Measurements from ENCODE around the gene BCAP29.

The BCAP29 gene

DNA sequence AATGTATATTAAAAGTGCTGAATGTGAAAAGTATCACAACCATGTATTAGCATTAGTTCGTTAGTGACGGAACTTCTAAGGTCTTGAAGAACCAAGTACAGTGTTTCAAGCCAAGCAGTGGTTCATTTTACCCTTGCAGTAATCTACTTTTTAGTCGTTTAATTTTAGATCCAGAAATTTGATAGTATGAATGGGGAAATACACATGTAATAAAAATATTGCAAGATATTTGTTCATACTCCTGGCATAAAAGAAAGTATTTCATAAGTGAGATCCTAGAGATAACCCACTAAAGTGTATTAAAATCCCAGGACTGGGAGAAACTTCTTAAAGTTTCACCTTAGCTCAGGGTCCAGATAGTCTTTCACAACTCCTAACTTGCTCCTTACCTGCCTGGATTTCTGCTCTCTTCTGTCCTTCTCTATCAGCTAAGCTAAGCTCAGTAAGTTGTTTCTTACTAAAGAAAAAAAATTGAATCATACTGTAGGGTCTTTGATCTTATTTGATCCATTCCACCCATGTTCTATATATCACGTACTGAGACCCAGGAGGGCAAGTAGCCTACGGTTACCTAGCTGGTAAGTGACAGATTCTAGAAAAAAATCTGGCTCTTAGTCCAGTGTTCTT, 1.5 kb downstream of the BCAP29 start:
- H3K27me3 ChIP-seq (replicated peaks; ENCODE audit: control insufficient read depth, insufficient read depth, low read length, poor library complexity, severe bottlenecking), result no peaks in the 10 kb centered on the region
- H3K36me3 ChIP-seq (ENCODE audit: control insufficient read depth, insufficient read depth, low read length), result peaks cover 6% of the 10 kb centered on the region
- no peaks in the 10 kb centered on the region for H3K9me3 ChIP-seq (ENCODE audit: control insufficient read depth, low read length)
- no peak for DNase-seq
- H3K4me1 ChIP-seq (ENCODE audit: control insufficient read depth, insufficient read depth, low read length, poor library complexity, severe bottlenecking), result peaks cover 3% of the 10 kb centered on the region
- H3K27ac ChIP-seq (ENCODE audit: insufficient read depth, low read length, poor library complexity, severe bottlenecking), result no peak overlapping the region
- no peak overlapping the region for H3K4me3 ChIP-seq (ENCODE audit: insufficient read depth, low read depth, low read length, poor library complexity, severe bottlenecking)

DNA sequence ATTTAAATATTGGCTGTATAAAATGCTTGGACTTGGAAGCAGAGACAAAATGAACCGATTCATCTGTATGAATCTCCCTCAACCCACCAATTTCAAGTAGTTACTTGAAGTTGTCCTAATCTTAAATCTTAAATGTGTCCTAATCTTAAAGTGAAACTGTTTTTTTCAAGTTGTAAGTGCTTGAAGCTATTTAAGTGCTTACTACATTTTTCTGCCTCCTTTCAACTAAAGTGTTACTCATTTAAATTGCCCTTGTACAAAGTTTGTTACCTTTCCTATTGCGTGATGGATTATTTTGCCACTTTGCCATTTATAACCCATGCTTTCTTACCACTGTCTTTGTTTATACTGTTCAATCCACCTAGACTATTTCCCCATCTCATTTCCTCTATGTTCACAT, 2.8 kb downstream of the BCAP29 start:
- no peaks in the 10 kb centered on the region for H3K27me3 ChIP-seq (replicated peaks; ENCODE audit: control insufficient read depth, insufficient read depth, low read length, poor library complexity, severe bottlenecking)
- H3K9me3 ChIP-seq (ENCODE audit: control insufficient read depth, low read length), result no peaks in the 10 kb centered on the region
- H3K27ac ChIP-seq (ENCODE audit: insufficient read depth, low read length, poor library complexity, severe bottlenecking), result no peak overlapping the region
- H3K4me3 ChIP-seq (ENCODE audit: insufficient read depth, low read depth, low read length, poor library complexity, severe bottlenecking), result no peak overlapping the region
- peaks cover 3% of the 10 kb centered on the region for H3K4me1 ChIP-seq (ENCODE audit: control insufficient read depth, insufficient read depth, low read length, poor library complexity, severe bottlenecking)
- DNase-seq, result no peak
- H3K36me3 ChIP-seq (ENCODE audit: control insufficient read depth, insufficient read depth, low read length), result peaks cover 6% of the 10 kb centered on the region

DNA sequence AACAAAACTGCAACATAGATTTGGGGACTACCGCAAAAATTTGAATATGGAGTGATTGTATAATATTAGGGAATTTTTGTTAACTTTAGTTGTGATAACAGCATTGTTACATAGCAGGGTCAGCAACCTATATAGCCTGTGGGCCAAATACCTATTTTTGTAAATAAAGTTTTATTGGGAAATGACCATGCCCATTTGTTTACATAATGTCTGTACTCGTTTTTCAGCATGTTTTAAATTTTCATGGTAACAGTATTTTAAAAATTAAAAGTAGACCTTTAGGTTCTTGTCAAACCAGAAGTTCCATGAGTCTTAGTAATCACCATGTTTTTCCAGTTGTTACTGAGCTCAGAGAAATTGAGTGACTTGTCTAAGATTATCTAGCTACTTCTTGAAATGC, 4.7 kb downstream of the BCAP29 start:
- Histone ChIP-seq H3K9me3 (ENCODE audit: control insufficient read depth, low read length) (no peaks in the 10 kb centered on the region), H3K27me3 (replicated peaks; ENCODE audit: control insufficient read depth, insufficient read depth, low read length, poor library complexity, severe bottlenecking) (no peaks in the 10 kb centered on the region), H3K27ac (ENCODE audit: insufficient read depth, low read length, poor library complexity, severe bottlenecking) (no peak overlapping the region), H3K4me3 (ENCODE audit: insufficient read depth, low read depth, low read length, poor library complexity, severe bottlenecking) (no peak overlapping the region), H3K36me3 (ENCODE audit: control insufficient read depth, insufficient read depth, low read length) (peaks cover 6% of the 10 kb centered on the region), H3K4me1 (ENCODE audit: control insufficient read depth, insufficient read depth, low read length, poor library complexity, severe bottlenecking) (no peaks in the 10 kb centered on the region)
- DNase-seq, result no peak

DNA sequence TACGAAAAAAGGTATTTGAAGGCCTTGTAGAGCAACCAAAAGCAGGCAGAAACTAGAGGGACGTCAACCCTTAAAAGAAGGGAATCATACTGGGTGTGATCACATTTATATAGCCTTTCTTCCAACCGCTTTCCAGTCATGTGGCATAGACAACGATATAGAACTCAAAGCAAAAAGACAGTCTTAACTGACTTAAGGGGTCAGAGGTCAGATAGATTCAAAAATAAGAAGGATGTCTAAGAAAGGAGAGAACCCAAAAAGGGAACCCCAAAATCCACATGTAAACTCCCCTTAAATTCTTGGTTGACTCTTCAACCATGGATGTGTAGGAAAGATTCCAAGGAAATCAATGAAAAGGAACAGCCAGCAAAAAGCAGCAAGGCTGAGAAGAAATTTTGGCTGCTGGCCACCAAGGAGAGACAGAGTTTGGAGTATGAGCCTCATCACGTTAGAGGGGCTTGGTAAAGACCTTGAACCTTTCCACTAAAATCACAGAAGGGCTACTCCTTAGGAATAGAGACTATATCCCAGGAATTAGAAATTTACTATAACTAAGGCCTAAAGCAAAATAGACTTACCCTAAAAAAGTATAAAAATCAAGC, 8.6 kb downstream of the BCAP29 start:
- Histone ChIP-seq H3K27ac (ENCODE audit: insufficient read depth, low read length, poor library complexity, severe bottlenecking) (no peak overlapping the region), H3K9me3 (ENCODE audit: control insufficient read depth, low read length) (no peaks in the 10 kb centered on the region), H3K4me3 (ENCODE audit: insufficient read depth, low read depth, low read length, poor library complexity, severe bottlenecking) (no peak overlapping the region), H3K27me3 (replicated peaks; ENCODE audit: control insufficient read depth, insufficient read depth, low read length, poor library complexity, severe bottlenecking) (no peaks in the 10 kb centered on the region), H3K4me1 (ENCODE audit: control insufficient read depth, insufficient read depth, low read length, poor library complexity, severe bottlenecking) (no peaks in the 10 kb centered on the region), H3K36me3 (ENCODE audit: control insufficient read depth, insufficient read depth, low read length) (peaks cover 6% of the 10 kb centered on the region)
- DNase-seq, result no peak

DNA sequence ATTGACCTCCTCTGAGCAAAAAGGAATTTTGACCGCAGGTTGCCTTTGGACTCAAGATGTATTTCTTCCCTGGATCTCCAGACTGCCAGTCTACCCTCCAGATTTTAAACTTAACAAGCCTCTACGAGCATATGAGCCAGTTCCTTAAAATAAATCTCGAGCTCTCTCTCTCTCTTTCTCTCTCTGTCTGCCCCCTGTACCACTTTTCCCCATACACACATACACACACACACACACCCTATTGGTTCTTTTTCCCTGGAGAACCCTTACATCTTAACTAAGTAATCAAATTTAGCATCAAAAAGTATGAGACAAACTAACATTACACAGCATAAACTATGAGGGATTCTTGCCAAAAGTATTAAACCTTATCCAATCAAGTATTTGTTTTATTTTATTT, 11.4 kb downstream of the BCAP29 start:
- Histone ChIP-seq H3K4me1 (ENCODE audit: control insufficient read depth, insufficient read depth, low read length, poor library complexity, severe bottlenecking) (no peaks in the 10 kb centered on the region), H3K36me3 (ENCODE audit: control insufficient read depth, insufficient read depth, low read length) (no peaks in the 10 kb centered on the region), H3K9me3 (ENCODE audit: control insufficient read depth, low read length) (no peaks in the 10 kb centered on the region), H3K27ac (ENCODE audit: insufficient read depth, low read length, poor library complexity, severe bottlenecking) (no peak overlapping the region), H3K27me3 (replicated peaks; ENCODE audit: control insufficient read depth, insufficient read depth, low read length, poor library complexity, severe bottlenecking) (no peaks in the 10 kb centered on the region), H3K4me3 (ENCODE audit: insufficient read depth, low read depth, low read length, poor library complexity, severe bottlenecking) (no peak overlapping the region)
- no peak for DNase-seq

DNA sequence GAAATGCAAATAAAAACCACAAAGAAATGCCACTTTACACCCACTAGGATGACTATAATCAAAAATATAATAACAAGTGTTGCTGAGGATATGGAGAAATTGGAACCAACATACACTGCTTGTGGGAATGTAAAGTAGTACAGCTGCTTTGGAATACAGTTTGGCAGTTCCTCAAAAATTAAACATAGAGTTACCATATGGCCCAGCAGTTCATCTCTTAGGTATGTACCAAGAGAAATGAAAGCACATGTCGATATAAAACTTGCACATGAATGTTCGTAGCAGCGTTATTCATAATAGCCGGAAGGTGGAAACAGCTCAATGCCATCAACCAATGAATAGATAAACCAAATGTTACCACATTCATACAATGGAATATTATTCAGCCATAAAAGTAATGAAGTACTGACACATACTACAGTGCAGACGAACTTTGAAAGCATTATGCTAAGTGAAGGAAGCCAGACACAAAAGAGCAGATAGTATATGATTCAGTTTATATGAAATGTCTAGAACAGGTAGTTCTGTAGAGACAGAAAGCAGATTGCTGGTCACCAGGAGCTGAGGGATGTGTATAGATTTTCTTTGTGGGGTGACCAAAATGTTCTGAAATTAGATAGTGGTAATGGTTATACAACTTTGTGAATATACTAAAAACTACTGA, 12.4 kb downstream of the BCAP29 start:
- no peak overlapping the region for H3K27ac ChIP-seq (ENCODE audit: insufficient read depth, low read length, poor library complexity, severe bottlenecking)
- no peaks in the 10 kb centered on the region for H3K36me3 ChIP-seq (ENCODE audit: control insufficient read depth, insufficient read depth, low read length)

DNA sequence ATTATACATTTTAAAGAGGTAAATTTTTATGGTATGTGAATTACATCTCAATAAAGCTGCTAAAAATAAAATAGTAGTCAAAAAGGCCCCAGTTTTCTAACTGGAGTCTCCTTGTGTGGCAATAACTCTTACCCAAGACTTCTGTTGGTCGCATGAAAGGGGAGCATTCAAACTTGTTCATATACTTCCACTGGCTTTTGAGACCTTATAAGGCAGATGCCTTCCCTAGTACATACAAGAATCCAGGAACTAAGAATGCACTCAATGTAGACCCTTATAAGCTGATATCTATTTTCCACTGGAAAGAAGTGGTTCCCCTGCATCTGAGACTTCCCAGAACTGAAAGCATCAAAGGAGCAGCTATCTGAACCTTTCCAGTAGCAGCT, 13.0 kb downstream of the BCAP29 start:
- no peaks in the 10 kb centered on the region for H3K4me1 ChIP-seq (ENCODE audit: control insufficient read depth, insufficient read depth, low read length, poor library complexity, severe bottlenecking)
- no peak overlapping the region for H3K27ac ChIP-seq (ENCODE audit: insufficient read depth, low read length, poor library complexity, severe bottlenecking)

More for the DNA sequence above, 12.4 kb downstream of the BCAP29 start:
- H3K4me3 ChIP-seq (ENCODE audit: insufficient read depth, low read depth, low read length, poor library complexity, severe bottlenecking), result no peak overlapping the region
- H3K27me3 ChIP-seq (replicated peaks; ENCODE audit: control insufficient read depth, insufficient read depth, low read length, poor library complexity, severe bottlenecking), result no peaks in the 10 kb centered on the region
- no peaks in the 10 kb centered on the region for H3K9me3 ChIP-seq (ENCODE audit: control insufficient read depth, low read length)
- DNase-seq, result no peak
- H3K4me1 ChIP-seq (ENCODE audit: control insufficient read depth, insufficient read depth, low read length, poor library complexity, severe bottlenecking), result no peaks in the 10 kb centered on the region

DNA sequence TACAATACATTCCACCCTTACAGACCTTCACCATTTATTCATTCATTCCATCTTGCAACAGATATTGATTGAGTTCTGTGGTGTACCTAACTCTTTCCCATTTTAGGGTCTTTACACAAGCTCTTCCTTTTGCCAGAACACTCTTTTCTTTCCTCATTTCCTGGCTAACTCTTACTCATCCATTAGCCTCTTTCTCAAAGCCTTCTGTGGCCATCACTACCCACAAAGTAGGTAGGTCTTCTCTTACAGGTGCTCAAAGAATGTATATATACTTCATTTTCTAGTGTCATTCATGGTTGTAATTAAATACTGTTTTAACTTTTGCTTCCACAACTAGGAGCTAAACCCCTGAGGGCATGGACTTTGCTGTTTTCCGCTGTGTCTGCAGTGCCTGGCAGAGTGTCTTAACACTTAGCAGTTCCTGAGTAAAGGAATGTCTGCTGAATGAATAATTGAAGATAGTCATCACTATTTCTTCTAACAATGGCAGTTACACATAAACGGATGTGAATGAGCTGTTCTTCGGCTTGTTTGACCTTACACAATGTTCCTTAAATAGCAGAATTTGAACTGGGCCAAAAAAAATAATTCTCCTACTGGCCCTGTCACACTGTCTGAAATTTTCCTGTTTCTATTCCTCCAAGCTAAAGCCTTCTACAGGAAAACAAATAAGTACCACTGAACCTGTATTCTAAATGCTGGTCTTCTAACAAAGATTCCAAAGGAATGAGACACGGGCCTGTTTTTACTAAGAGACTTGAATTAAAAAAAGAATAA, 15.1 kb downstream of the BCAP29 start:
- no peaks in the 10 kb centered on the region for H3K36me3 ChIP-seq (ENCODE audit: control insufficient read depth, insufficient read depth, low read length)
- H3K27me3 ChIP-seq (replicated peaks; ENCODE audit: control insufficient read depth, insufficient read depth, low read length, poor library complexity, severe bottlenecking), result no peaks in the 10 kb centered on the region
- H3K4me1 ChIP-seq (ENCODE audit: control insufficient read depth, insufficient read depth, low read length, poor library complexity, severe bottlenecking), result no peaks in the 10 kb centered on the region
- DNase-seq, result no peak
- no peak overlapping the region for H3K27ac ChIP-seq (ENCODE audit: insufficient read depth, low read length, poor library complexity, severe bottlenecking)
- no peaks in the 10 kb centered on the region for H3K9me3 ChIP-seq (ENCODE audit: control insufficient read depth, low read length)
- no peak overlapping the region for H3K4me3 ChIP-seq (ENCODE audit: insufficient read depth, low read depth, low read length, poor library complexity, severe bottlenecking)

More for the DNA sequence above, 13.0 kb downstream of the BCAP29 start:
- Histone ChIP-seq H3K9me3 (ENCODE audit: control insufficient read depth, low read length) (no peaks in the 10 kb centered on the region), H3K27me3 (replicated peaks; ENCODE audit: control insufficient read depth, insufficient read depth, low read length, poor library complexity, severe bottlenecking) (no peaks in the 10 kb centered on the region), H3K4me3 (ENCODE audit: insufficient read depth, low read depth, low read length, poor library complexity, severe bottlenecking) (no peak overlapping the region), H3K36me3 (ENCODE audit: control insufficient read depth, insufficient read depth, low read length) (no peaks in the 10 kb centered on the region)
- DNase-seq, result no peak

DNA sequence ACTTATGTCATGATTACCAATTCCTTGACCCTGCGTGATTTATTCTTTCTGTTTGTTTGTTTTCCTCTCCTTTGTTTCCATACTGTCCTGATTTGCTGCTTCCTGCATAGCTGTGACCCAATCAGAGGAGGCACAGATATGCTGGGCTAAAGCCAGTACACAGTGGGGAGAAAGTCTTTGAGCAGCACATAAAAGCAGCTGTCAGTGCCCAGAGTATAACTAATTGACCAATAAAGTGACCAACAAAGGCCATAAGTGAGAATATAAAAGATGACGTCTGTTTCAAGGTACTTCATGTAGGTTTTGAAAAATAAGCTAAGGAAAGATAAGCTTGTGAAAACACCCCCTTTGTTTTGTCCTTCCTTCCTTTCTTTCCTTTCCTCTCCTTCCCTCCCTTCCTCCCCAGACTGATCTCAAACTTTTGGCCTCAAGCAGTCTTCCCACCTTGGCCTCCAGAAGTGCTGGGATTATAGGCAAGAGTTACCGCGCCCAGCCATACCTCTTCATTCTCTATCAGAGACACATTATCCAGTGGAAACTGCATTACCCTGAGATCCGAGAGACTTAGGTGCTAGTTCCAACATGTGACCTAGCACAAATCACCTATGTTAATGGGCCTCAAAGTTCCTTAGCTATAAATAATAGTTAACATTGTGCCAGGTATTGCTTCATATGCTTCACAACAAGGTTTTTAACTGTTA, 17.0 kb downstream of the BCAP29 start:
- Histone ChIP-seq H3K27ac (ENCODE audit: insufficient read depth, low read length, poor library complexity, severe bottlenecking) (no peak overlapping the region), H3K9me3 (ENCODE audit: control insufficient read depth, low read length) (no peaks in the 10 kb centered on the region)
- DNase-seq, result no peak

More for the DNA sequence above, 17.0 kb downstream of the BCAP29 start:
- Histone ChIP-seq H3K27me3 (replicated peaks; ENCODE audit: control insufficient read depth, insufficient read depth, low read length, poor library complexity, severe bottlenecking) (no peaks in the 10 kb centered on the region), H3K4me1 (ENCODE audit: control insufficient read depth, insufficient read depth, low read length, poor library complexity, severe bottlenecking) (no peaks in the 10 kb centered on the region), H3K4me3 (ENCODE audit: insufficient read depth, low read depth, low read length, poor library complexity, severe bottlenecking) (no peak overlapping the region), H3K36me3 (ENCODE audit: control insufficient read depth, insufficient read depth, low read length) (no peaks in the 10 kb centered on the region)
